K562 treated with DMSO at 1 percent for 24 hours (cell line): ENCODE measurements around the gene SDE2. TPM values are rescaled to one million over a fixed set of nuclear protein-coding genes. Genes with fewer than 3 reads are reported as not detected.

ENCODE experiments used
- total RNA-seq: library from RNA; unstranded; fragments of 300-600 nt; gene quantifications from 2 replicates; pipeline ENCODE4 v1.2.3, GENCODE V29; 2022; ENCODE audit warnings: low read depth; ENCODE audit not compliant: insufficient read depth

The SDE2 gene
- total RNA-seq, result 12.3 and 16.1 TPM in 2 replicates

DNA sequence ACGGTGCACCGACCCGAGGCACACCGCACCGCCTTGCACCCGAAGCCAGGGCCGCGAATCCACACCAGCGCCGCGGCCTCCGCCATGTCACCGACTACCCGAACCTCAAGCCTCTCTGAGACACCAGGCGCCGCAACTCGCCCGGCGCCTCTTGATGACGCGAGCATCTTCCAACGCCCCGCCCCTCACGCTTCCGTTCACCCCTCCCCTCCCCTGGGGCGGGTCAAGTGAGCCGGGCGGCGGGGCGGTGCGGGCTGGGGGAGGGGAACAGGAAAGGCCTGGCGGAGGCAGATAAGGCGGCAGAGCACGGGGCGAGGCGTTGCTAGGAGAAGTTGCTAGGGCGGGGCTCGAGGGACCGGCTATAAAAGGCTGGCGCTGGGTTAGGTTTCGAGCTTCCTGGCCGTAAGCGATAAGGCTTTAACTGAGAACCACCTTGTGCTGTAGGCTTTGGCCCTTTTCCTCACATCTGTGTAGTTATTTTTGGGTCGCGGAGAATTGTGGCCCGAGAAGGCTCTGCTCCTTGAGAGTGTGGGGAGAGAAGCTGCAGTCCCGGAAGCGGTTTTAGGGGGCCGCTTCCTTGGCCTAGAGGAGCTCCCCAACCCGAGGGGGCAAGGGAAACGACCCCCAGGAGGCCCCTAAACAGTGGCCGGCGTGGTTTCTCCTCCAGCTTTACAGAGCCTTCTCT is at the start of gene SDE2:
Gene SDE2 (minus strand): TSS at position 117 of the 685 bp plus-strand sequence. CDS start 31 bp downstream, at position 86.

GRCh38 chr1:225941187-225941941 is 57.8 kb downstream of the SDE2 start, which contains the start of gene LEFTY2:
Gene LEFTY2, minus strand, starts transcription at chr1:225941220. Its CDS starts 80 bp downstream, at chr1:225941140.

Other genes starting within 250 kb of the SDE2 start
- gene SRP9, start 221.5 kb downstream of the SDE2 start, total RNA-seq, result 198 and 224 TPM in 2 replicates
- gene EPHX1, start 189.2 kb downstream of the SDE2 start, total RNA-seq, result 68.7 and 75.5 TPM in 2 replicates
- gene TMEM63A, start 117.0 kb downstream of the SDE2 start, total RNA-seq, result 33.8 and 34.2 TPM in 2 replicates
- gene LEFTY1, start 110.2 kb downstream of the SDE2 start, total RNA-seq, result not detected in 2 replicates
- gene PYCR2, start 75.1 kb downstream of the SDE2 start, total RNA-seq, result 230 and 244 TPM in 2 replicates
- gene LEFTY2, start 58.1 kb downstream of the SDE2 start, total RNA-seq, result 3.6 and 4.0 TPM in 2 replicates
- 593 and 654 TPM in 2 replicates for gene H3-3A, start 63.4 kb upstream of the SDE2 start, total RNA-seq
- 28.9 and 31.6 TPM in 2 replicates for gene ACBD3, start 187.4 kb upstream of the SDE2 start, total RNA-seq
- not detected in 2 replicates for gene MIXL1, start 224.3 kb upstream of the SDE2 start, total RNA-seq